Tongue (tissue), 2 donors: ENCODE results near the gene WDR17. TPM values are rescaled to one million over a fixed set of nuclear protein-coding genes. Genes with fewer than 3 reads are reported as not detected.

Experiments
- DNase-seq: peaks from one replicate; pipeline ENCODE4 v3.0.0-alpha.2; 2015
- total RNA-seq: library from RNA; depleted of rRNA; stranded (reverse); fragments of >200 nt; gene quantifications from one replicate; pipeline ENCODE4 v1.2.3, GENCODE V29; 2014

Gene WDR17
- total RNA-seq, result 5.7 TPM

DNA sequence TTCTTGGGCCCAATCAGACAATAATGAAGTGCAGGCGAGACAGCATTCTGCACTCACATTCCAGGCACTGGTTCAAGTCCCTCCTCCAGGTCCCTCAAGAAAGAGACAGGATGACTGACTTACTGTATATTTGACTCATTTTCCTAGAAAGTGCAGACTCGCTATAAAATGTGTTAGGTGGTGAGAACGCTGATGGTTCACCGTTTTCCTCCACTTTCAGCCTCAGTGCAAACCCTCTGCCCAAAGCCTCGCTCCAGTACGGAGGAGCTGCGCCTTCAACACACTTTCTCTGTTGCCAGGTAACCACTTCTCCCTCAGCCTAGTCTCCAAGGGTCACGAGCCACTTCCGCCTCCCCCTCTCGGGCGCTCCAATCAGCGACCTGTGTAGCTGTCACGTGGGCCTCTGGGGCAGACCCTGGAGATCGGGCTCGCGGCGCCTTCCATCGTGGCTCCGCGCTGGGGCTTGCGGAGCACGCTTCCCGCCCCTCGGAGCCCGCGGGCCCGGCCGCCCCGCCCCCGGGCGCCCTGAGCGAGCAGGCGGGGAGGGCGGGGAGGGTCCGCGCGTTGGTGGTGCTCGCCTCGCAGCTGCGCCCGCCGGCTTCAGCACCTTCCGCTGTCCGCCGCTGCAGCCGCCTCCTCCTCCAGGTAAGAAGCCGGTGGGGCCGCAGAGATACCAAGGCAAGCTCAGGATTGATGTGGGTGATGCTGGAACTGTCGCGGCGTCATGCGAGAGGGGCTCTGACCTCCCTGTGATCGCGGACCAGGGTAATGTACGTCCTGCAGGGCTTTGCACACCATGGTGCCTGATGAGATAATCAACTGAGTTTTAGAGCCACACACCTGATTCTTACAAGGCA lies at the start of gene WDR17:
WDR17 (plus strand) TSS at position 407 of the 857 bp plus-strand sequence. CDS start 45,740 bp downstream, outside the sequence.
- DNase-seq, result peak; percentile 91

DNA sequence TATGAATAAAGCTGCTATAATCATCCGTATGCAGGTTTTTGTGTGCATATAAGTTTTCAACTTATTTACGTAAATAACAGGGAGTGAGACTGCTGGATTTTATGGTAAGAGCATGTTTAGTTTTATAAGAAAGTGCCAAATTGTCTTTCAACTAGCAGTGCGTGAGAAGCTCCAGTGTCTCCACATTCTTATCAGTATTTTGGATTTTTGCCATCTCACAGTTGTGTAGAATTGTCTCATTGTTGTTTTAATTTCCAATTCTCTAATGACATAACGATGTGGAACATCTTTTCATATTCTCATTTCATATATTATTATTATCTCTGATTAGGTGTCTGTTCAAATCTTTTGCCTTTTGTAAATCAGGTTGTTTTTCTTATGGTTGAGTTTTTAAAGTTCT lies 49.0 kb upstream of the WDR17 start:
- DNase-seq, result no peak

DNA sequence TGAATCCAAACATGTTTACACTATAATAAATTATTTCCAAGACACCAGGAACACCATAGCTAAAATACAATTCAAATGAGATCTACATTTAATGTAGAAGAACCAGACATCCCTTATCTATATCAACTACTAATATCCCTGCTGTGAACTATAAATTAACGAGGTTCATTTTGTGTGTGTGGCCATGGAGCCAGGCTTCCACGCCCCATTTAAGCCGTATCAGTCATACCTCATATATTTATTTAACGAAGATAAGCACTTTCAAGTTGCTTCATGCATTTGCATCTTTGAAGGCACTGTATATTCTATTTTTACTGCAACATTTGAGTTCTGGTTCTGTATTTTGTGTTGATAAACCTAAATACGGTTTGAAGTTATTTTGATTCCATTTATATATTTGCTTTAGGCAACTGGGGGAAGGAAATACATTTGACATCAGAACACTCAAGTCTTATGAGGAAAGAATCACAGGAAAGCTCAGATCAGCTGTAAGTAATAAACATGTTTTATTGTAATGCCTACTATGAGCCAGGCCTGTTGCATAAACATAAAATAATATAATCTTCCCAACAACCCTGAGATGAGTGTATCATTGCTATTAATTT lies 45.1 kb upstream of the WDR17 start:
- no peak for DNase-seq

DNA sequence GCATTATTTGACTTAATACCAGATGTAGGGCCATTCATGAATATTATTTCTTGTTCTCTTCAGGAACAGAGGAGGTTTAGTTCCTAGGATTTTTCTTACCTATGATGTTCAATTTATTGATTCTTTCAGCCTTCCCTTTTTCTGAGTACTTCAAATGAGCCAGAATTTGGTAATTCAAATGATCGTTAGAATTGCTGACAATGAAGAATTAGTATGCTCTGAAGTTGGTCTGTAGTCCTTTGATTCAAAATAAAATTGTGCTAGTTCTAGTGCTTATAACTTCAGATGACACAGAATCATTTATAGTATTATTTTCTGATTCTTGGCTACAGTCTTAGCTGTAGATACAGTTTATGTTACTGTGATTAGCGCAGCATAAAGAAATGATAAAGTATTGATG lies 35.2 kb upstream of the WDR17 start:
- DNase-seq, result no peak

DNA sequence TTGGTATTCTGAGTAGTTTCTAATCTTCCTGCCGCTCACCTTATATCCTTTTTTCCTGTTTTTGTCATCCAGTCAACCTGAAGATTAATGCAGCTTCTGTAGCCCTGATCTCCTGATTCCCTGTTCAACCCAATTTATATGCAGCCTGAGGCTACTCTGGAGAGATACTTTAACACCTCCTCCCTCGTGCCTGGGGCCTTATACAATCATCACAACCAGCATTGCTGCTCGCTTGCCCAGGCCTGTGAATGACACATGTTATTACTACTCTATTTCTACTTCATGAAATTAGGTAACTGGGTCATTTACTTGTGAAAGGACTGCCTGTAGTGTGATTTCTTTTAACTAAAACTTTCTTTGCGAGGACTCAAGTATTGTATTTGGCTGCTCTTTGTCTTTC lies 33.7 kb upstream of the WDR17 start:
- no peak for DNase-seq

DNA sequence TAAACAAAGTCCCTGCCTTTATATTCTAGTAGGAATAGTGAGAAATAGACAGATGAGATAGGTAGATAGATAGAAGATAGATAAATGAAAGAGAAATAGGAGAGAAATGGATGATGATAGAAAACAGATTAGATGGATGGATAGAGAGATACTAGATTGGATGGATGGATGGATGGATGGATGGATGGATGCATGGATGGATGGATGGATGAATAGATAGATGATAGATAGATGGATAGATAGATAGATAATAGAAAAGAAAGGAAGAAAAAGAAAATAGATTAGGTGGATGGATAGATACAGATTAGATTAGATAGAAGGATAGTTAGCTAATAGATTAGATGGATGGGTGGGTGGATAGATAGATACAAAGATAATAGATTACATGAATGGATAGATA lies 33.2 kb upstream of the WDR17 start:
- DNase-seq, result no peak

DNA sequence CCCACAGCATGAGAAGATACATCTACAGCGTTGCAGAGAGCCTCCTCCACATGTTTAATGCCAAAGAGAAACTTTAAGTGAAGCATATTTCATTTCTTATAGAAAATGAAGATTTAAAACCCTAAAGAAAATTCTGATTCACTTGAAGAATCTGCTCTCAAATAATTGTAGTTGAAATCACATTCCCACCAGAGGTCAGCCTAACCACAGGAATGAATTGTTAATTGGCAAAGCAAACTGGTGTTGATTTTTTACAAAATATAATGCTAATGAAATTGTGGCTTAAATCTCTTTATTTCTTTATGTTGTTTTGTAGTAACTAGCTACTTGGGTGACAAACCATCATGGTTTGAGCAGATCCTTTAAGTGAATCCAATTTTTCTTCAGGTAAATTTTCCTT lies 31.1 kb upstream of the WDR17 start:
- DNase-seq, result peak; percentile 71

DNA sequence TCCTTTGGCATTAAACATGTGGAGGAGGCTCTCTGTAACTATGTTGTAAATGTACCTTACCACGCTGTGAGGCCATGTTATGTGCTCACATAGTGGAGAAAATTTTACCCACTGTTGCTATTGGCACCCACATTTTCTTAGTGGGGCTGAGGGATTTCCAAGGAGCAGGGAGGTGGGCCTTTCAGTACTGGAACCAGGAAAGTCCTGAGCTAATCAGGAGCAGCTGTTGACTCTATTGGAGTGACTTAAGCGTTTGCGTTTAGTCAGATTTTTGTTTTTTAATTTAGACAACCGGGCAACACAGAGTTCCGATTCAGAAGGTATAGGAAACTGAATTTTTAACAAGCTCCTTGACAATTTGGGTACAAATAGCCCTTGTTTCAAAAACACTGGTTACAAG lies 30.7 kb upstream of the WDR17 start:
- DNase-seq, result no peak

DNA sequence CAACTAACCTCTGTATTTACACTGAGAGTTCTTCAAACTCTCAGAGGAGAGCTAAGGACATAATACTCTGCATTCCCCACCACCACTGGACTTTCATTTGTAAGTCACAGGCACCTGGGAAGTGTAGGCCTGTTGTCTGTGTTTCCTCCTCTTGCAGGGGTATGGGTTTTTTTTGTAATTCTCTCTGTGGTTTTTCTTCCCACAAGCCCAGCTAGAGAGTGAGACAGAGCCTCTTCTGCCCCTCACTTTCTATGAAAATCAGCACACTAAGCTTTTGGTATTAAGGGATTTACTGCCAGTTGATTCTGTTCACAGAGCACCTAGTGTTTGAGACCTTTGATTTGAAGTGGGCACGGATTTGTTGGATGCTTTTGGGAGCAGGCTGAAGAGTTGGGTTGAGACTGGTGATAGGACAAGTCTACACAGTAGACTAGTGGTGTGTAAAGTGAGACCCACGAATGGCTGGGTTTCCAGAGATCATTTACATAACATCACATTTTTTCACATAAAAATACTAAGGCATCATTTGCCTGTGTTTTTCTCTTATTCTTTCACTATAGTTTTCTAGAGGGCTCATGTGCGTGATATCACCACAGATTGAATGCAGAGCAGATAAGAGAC lies 28.9 kb upstream of the WDR17 start:
- DNase-seq, result no peak

DNA sequence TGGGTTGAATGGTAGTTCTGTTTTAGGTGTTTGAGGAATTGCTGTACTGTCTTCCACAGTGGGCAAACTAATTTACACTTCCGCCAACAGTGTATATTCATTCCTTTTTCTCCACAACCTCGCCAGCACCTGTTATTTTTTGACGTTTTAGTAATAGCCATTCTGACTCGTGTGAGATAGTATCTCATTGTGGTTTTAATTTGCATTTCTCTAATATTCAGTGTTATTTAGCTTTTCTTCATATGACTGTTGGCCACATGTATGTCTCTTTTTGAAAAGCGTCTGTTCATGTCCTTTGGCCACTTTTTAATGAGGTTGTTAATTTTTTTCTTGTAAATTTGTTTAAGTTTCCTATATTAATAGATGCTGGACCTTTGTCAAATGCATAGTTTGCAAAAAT lies 26.9 kb upstream of the WDR17 start:
- no peak for DNase-seq

DNA sequence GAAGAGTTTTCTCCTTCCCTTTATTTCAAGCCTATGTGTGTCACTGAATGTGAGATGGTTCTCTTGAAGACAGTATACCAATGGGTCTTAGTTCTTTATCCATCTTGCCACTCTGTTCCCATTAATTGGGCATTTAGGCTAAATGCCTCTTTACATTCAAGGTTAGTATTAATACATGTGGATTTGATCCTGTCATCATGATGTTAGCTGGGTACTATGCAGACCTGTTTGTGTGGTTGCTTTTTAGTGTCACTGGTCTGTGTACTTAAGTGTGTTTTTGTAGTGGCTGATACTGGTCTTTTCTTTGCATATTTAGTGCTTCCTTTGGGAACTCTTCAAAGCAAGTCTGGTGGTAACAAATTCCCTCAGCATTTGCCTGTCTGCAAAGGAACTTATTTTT lies 23.4 kb upstream of the WDR17 start:
- DNase-seq, result no peak

DNA sequence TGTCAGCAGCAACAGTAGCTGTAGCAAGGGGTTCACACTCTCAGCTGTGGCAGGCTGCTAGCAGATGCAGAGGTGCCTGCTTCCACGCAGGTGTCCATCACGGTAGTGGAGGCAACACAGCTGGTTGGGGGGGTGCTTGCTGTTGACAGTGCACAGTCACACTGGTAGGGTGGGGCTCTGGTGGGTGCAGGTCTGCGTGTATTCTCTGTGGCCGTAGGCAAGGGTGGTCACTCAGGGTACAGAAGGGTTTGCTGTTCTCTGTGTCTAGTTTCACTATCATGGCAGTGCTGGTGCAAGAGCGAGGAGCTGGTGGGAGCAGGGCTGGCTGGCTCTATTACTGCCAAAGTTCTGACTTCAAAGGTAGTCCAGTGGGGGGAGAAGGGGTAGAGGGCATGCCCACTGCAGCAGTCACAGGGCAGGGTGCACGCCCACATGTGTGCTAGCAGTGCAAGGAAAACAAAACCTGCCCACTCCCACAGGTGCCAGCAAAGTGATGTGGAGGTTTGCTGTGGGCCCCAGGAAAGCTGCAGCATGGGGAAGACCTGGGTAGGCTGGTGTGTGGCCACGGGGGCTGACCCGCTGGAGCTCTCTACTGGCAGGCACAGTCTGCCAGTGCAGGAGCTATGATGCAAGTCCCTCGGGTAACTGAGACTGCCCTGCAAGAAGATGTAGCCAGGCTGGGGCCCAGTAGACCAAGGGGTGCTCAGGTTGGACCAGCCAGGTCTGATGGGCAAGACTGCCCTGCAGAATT lies 21.6 kb upstream of the WDR17 start:
- no peak for DNase-seq

DNA sequence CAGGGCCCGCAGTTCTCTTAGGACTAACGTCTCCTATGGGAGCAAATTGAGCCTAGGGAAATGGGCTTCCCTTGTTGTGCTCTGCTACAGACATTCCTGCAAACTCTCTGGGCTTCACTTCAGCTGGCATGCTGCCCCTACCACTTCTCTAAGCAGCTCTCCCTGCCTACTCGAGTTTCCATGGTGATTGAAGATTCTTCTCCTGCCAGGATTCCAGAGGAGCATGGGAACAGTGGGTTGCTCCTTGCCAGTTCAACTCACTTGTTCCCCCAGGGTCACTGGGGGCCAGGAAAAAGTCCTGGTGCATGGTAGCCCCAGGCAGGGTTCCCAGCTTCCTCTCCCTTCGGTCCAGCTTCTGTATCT lies 21.1 kb upstream of the WDR17 start:
- DNase-seq, result peak; percentile 78

DNA sequence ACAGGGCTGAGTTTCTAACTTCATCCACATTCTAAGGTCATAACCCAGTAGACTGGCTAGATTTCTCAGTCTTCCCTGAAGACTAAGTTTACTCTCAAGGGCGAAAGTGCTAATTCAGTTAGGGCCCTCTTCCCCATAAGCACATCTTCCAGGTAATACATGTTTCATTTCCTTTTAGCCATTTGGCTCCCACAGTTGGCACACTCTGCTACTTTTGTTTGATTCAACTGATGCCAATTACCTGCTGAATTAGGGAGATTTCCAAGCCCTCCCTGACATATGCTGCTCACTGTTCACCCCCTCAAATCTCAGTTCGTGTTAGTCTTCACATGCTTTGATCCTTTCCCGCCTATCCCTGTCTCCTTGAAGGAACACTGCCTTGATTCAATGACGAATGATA lies 17.0 kb upstream of the WDR17 start:
- no peak for DNase-seq

DNA sequence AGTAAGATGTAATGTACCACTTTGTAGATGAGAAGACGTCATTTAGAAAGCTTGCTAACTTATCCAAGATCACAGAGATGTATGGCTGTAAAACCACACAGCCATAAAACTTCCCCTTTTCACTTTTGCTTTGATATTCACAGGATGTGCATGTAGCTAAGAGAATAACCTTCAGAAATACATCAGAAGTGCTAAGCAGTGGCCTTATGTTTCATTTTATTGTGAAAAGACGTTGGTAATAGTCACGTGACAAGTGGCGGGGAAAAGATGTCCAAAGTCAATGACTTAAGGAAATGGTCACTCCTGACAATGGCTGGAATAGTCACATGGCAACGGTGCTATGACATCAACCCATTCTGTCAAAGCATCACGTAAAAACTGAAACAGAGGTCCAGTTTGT lies 12.9 kb upstream of the WDR17 start:
- no peak for DNase-seq

DNA sequence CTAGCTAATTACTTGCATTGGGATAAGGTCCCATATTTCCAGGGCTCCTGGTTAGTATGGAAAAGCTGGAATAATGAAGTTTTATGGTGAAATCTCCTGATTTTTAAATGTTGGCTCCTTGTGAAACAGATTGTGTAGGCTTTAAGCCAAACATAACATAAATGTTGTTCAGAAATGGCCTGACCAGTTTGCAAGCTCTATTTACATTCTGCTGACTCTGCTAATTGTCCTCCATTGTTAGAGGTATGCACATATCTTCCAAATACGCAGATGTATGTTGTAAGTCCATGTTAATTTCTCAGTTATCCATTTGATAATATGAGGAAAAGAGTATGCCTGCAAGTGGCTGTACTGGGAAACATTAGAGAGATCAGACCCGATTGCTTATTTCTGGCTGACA lies 11.9 kb upstream of the WDR17 start:
- no peak for DNase-seq

DNA sequence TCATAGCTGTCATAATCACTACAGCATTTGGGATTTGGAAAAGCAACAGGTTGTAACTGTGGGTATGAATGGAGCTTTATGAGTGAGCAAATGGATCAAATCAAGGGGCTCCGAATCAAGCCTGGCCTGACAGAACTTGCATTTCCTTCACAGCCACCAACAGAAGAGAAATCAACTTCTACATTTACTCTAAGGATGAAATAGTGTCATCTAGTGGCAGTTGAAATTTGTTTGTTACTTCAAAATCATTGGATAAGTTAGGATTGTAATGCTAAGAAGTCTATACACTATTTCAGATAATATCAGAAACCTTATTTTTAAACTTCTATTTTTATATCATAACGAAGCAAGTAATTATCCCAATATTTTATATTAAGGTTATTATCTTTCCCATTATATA lies 10.7 kb upstream of the WDR17 start:
- DNase-seq, result peak; percentile 12

DNA sequence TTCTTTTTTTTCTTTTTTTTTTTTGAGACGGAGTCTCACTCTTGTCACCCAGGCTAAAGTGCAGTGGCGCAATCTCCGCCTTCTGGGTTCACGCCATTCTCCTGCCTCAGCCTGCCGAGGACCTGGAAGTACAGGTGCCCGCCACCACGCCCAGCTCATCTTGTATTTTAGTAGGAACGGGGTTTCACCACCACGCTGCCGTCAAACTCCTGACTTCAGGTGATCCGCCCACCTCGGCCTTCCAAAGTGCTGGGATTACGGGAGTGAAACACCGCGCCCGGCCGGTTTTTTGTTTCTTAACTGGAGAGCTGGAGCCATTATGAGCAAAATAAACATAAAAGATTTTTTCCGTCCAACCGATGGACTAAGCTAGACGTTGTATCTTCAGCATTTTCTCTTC lies 1.9 kb upstream of the WDR17 start:
- DNase-seq, result no peak

DNA sequence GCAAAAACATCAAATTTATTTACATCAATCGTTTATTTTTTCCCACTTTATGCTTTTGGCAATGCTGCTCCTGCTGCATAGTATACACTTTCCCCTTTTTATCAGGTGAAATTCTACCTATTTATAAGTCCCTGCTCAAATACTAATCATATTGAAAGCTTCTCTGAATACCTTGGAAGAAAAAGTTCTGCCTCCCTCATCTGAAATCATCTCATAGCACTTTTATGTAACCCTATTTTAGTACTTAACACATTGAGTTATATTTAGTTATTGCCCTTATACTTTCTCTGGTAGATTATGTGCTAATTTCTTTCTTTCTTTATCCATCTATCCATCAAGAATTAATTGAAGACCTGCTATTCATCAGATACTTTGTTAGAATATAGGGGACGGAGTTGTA lies 1.1 kb upstream of the WDR17 start:
- no peak for DNase-seq

DNA sequence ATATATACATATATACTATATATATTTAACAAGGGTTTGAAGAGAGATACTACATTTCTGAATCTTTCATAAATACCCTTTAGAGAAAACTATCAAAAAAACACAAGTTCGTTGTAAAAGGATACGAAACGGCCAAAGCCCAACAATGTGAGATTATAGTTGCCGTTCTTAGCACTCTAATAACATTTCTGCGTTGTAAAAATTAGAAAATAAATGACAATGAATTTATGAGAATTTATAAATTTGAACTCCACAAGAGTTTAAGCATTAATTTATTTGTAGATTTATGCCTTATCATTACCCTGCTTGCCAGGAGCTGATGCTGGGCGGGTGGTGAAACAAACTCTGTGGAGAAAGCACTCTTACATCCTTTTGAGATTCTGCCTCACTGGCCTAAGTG lies 1.1 kb downstream of the WDR17 start:
- no peak for DNase-seq

DNA sequence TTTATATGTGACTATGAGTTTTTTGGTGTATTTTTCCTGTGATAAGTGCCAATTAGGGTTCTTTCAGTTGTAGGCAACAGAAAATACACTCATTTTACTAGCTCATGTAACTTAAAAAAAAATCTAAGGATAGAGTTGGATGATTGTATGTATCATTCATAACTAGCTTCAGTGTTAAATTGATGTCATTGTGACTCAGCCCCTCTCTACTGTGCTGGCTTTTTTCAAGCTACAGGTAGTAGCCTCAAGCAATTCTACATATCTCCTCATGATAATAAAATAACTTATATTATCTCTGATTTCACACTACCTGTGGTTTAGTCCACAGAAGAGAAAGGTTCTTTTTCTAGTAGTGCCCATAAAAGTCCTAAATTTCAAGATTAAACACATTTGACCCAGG lies 11.9 kb downstream of the WDR17 start:
- no peak for DNase-seq

DNA sequence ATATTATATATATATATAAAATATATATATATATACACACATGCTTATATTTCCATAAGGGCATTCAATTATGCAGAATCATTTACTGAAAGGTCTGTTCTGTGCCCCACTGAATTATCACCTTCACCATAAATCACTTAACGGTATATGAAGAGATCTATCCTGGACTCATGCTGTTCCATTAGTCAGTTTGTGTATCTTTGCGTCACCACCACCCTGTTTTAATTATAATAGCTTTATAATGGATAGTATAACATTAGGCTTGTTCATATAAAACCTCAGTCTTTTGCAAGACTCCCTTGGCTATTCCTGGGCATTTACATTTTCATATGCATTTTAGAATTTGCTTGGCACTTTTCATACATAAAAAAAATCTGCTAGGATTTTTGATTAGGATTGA lies 19.1 kb downstream of the WDR17 start:
- no peak for DNase-seq

DNA sequence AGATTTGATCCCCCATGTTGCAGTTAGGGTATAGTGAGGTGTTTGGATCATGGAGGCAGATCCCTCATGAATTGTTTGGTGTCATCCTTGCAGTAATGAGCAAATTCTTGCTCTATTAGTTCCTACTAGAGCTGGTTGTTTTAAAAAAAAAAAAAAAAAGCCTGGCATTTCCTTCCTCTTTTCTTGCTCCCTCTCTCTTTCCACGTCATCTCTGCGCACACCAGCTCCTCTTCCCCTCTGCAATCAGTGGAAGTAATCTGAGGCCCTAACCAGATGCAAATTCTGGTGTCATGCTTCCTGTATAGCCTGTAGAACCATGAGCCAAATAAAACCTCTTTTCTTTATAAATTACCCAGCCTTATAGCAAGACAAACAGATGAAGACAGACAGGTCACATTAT lies 24.5 kb downstream of the WDR17 start:
- DNase-seq, result no peak
